Measurements from ENCODE around the gene AFF3.

- TF ChIP-seq POLR2AphosphoS5 (IDR thresholded peaks at IDR 0.05; ENCODE audit: low read depth, low read length) (no peak), REST (IDR thresholded peaks at IDR 0.05; ENCODE audit: insufficient read depth in 1 of 2, low read depth in 2 of 2, low read length in 2 of 2) (no peak), TAF1 (IDR thresholded peaks at IDR 0.05; ENCODE audit: borderline replicate concordance, insufficient read depth, low read length) (no peak), SIN3A (IDR thresholded peaks at IDR 0.05; ENCODE audit: borderline replicate concordance, insufficient read depth, low read length) (no peak), FOXP2 (optimal IDR thresholded peaks at IDR 0.05; ENCODE audit: borderline replicate concordance, extremely low read depth, extremely low read length, insufficient read depth) (no peak)
Measured at GRCh38 chr2:99910902-99911301, 231.5 kb downstream of the AFF3 start.

Measured in PFSK-1 (cell line).